Nucleus accumbens (tissue), 56 donors: ENCODE data around the gene PIGC.
A peak's percentile ranks its signal among the peaks of the same experiment; 100 is the strongest.
"Not testable (repeated sequence)": the region's sequence is repeated elsewhere in the genome, so short reads cannot be mapped to it uniquely, and the experiment has no call there.

Source experiments
- DNase-seq, 56 donors: peaks; one replicate each; lab custom pipeline; 2025; lab: John Stamatoyannopoulos, UW

Gene PIGC

DNA sequence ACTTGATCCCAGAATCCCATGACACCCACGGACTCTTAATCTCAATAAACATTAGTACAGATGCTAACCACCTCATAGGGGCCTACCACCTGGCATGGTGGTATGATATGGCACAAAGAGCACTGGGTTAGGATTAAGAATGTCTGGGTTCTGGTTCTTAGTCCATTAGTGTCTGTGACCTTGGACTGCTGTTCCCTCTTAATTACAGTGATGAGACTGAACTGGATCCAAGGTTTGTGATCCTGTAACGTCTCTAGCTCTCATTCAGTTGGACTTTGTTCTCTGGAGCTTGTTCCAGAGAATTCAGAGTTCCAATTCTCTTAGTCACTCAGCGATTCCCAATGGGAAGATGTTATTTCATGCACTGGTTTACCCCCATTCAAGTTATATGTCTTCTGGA, 23.6 kb upstream of the PIGC start:
- no peak for DNase-seq

DNA sequence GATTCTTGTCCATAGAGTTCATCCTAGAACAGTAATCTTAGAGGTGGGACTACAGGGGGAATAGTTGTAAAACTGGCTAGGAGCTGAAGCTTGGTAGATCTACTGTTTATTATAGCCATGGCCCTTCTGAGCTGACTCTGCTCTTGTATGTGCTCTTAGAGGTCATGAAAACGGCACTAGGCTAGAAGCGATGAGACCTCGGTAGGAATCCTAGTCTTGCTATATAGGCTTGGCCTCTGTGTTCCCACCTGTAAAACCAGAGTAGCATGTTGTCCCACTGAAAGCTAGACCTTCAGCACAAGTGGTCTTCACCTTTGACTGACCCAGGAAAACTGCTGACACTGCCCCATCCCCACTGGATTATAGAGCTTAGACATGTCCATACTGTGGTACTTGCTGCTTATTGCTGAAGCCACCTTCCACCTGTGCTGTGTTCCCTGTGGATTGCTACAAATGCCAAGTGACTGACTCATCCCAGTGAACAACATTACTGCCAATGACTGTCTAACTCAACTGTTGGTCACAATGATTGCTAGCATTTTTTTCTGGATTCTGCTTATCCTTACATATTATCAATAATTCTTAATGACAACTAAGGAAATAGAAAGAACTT, 23.0 kb upstream of the PIGC start:
- DNase-seq, result no peak

DNA sequence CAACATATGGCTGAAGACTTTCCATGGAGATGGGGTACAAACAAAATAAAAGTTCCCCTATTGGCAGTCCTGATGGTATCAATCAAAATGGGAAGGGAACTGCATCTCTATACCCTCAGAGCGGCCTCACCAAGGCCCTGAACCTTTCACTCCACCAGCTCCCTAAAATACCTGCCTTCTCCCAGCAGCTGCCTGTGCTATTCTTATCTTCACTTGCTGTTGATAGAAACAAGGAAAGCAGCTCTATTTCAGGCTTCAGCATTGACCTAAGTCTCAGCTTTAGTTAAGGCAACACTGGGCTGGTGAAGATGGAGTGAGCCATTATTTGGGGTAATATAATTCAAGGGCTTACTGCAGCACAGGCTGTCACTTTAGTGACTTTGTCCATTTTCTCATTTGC, 21.7 kb upstream of the PIGC start:
- DNase-seq, result no peak

DNA sequence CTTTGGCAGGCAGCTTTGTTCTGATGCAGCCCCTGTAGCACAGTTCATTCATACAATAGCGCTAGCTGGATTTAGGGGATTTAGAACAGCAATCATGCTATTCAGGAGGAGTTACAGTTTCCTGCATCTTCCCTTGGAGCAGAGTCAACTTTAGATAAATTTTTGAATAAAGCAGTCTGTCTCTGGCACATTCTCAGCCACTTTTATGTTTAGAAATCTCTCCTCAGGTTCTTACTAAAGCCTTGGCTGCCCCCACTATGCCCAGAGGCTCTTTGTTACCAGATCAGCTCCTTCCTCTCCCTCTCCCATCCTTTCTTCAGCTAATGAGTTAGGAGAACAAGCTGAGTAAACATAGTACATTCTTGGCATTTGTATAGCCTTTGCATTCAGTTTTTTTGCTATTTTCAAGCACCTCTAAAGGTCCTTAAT, 17.0 kb upstream of the PIGC start:
- no peak for DNase-seq

DNA sequence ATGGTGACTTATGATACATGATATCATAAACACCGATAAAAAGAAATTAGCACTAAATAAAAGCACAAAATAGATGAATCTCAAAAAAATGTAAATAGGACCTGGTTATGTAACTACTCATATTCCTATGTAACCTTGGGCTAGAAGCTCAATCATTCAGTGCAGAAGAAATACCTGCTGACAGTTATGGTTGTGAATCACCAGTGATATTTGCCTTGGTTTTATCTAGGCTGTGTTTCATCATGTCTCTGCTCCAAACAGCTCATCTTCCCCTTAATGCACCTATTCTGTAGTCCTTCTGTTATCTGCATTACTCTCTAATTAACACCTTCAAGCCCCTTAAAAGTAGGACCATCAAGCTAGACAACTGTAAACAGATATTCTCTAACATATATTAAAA, 16.3 kb upstream of the PIGC start:
- no peak for DNase-seq

DNA sequence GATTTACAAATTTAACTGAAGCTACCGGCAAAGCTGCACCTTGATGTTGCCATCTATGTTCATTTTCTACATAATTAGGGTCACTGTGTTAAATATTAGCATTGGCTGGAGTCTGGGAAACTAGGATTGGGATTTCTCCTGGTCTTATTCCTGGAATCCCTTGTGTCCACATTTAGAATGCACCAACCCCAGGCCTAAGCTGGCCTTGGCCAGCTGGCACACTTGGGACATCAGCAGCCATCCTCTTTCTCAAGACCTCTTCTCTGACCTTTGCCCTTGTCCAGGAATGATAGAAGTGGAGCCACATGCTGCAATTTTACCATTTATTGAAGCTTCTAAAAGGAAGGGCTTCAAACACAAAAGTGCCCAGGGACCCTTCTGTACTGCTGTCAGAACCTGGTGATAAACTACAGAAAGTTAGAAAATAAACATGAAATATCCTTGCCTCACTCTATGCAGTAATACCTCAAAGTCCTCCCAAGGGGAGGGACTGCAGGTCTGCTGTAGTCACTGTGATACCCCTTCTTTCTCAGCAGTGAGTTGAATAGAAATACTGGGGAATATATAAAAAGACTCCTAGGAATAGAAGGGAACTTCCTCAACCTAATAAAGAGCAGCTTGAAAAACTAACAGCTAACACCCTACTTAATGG, 13.7 kb upstream of the PIGC start:
- DNase-seq, result no peak

DNA sequence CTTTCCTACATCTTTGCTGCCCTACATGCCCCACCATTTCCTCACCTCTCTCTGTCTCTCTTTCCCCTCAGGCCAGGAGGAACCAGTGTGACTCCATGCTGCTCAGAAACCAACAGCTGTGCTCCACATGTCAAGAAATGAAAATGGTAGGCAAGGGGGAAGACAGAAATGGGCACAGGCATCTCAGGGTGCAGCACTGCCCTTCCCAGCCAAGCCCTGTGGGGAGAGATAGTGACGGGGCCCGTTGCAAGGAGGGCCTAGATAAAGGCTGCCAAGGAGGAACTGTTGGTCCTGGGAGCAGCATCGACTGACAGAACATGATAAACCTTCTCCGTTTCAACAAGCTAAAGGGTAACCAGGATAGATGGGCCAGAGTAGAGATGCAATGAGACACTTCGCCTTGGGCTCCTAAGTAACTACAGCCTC, 12.5 kb upstream of the PIGC start:
- no peak for DNase-seq

DNA sequence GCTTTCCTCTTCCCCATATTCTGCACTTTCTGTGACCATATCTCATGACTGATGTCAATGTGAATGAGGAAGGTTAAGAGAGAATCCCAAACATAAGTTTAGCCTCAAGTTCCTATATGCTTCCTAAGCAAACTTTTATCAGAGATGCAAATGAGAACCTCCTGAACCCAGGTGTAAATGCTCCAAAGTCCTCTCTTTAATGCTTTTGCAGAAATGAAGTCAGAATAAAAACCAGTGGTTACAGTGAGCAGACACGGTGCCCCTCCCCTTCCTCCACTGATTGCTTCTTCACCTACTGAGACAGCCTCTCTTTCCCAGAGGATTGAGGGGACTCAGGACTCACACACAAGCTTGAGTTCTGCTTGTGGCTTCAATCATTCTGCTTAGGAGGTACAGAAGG, 11.6 kb upstream of the PIGC start:
- no peak for DNase-seq

DNA sequence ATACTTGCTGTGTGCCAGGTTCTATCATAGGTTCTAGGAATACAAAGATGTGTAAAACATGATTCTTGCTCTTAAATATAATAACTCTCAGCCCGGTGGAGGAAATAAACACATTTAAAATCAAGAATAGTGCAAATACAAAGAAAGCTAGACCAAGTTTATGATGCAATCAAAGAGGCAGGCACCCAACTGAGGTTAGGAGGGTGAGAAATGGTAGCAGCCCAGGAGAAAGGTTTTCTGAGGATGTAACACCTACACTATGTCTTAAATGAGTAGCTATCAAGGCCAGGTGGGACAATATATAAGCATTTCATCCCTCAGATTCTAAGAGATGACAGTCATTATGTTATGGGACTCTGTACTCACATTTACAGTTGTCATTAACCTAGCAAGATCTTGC, 9.7 kb upstream of the PIGC start:
- no peak for DNase-seq

DNA sequence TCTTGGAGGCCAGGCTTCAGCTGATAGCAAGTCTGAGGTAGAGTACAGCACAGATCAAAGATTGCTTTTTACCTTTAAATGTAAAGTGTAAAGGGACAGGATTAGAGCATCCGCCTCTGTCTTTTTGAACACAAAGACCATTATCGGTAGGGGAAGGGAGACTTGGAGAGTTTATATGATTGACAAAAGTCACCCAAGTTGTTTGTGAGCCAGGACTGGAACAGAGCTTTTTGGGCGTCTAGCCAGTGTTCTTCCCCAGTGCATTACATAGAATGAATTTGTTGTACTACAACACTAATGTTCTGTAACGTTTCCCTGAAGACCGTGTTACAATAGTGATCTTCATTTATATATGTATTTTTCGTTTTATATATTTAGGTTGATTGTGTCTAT, 9.3 kb upstream of the PIGC start:
- no peak for DNase-seq

DNA sequence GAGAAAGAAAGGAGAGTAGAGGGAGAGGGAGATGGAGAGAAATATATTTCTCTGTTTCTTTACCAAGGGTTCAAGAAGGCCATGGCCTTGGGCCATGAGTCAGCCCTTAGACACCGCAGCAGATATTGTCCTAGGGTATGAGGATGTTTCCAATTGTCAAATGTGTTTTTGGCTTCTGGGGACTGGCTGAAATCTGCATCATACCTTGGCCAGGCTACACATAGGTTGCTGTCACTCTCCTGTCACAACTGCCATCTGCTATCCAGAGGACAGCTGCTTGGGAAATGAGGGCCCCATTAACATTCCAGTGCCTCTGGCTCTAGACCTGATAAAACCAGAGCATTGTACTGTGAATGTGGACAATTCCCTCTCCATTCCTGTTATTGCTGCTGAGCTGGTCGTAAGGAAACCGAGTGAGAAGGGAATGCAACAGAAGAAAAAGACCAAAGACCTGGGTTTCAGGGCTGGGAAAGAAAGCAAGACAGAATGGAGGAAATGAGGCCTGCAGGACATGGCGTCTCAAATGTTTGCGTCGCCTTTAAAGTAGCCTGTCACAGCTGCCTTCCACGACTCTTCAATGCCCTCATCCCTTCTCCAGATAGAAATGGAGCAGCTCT, 8.8 kb upstream of the PIGC start:
- no peak for DNase-seq

DNA sequence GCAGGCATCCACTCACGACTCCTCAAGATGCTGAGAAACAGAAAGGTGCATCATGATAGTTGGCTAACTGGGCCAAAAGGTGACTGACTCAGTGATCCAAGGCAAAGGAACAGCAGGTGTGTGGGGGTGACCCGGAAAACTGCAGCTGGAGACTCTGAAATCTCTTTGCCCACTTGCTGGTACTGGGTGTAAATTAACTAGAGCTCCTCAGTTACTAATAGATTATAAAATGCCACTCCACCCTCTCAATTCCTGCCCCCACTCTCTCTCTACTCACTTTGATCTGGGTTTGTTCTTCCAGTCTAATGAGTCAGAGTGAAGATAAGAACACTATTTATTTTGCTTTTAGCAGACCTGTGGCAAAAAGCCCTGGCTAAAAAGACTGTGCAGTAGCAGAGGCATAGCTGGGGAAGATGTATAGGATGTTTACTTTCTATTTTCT, 7.2 kb upstream of the PIGC start:
- DNase-seq, result peak in 9 of 56 donors; percentile 5 to 22 (median 9)

DNA sequence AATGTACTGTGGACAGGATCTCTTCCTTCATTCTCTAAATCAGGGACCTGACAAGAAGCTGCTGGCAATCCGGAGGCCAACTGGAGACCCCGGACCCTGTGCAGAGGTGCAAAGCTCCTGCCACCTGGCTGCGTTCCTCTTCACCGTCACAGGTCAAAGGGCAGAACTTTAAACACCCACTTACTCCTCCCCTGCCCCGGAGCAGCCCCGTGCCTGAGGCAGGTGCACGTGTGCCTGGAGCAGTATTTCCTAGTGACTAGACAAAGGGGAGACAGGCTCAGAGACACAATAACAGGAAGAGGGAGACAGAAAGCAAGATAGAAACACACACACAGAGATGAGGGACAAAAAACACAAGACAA, 6.6 kb upstream of the PIGC start:
- peak in 1 of 56 donors; percentile 8 for DNase-seq

DNA sequence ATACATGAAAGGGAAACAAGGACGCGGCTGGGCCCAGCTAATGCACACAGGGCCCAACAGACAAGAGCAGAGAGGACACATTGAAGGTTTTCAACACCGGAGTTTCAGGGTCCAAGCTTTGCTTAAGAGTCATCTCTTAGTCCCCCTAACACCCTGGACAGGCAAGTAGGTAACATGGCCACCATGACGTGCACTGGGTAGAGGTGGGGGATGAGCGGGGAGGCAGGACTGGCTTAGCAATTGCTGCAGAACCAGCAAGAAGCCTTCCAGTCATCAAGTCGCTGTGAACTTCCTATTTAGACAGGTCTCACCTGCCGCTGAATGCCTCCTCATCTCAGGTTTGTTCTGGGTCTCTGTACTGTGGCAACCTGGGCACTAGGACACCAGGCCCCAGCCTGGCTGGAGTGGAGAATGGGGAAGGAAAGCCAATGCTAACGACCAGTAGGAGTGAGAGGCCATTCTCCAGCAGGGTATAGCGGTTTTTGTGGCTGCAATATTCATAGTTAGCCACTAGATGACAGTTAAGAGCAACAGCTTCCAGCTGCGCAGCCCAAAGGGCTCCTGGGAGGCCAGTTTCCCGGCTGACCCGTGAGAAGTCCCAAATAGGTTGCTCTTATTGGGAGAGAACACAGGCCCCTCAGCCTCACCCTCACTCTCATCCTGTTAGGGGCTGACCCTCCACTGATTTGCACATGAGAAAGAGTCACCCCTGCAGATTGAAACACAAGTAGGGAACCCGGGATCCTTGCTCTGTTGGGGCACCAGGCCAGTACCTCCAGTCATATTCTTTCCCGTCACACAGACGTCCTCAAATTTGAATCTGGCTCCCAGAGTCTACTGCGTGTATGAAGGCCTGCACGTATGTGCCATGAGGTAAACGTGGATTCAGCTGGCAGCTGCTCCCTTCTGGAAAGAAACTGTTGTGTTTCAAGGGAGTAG, 6.0 kb upstream of the PIGC start:
- DNase-seq, result peak in 27 of 56 donors; percentile 2 to 33 (median 16)

DNA sequence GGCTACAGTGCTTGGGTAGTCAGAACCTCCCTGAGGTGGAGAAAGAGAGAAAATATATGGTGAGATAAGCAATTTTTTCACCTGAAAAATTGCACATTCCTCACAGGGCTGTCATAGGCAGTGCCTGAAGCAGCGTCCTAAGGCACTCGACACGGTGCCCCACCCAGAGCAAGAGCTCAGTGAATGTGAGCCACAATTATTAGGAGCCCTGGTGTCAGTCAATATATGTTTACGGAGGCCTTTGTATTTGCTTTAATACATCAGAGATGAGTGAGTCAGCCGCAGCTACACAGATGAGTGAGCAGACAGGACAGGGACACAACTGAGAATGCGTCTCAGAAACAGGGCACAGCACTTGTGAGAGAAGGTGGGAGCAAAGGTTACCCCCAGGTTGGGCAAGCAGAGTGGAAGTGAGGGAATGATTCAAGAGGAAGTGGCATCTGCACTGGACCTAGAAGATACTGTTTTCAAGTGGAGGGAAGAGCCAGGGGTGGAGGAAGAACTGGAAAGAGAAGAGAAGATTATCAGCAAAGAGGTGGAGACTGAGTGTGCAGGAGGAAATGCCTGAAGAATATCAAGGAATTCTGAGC, 5.2 kb upstream of the PIGC start:
- DNase-seq, result no peak

DNA sequence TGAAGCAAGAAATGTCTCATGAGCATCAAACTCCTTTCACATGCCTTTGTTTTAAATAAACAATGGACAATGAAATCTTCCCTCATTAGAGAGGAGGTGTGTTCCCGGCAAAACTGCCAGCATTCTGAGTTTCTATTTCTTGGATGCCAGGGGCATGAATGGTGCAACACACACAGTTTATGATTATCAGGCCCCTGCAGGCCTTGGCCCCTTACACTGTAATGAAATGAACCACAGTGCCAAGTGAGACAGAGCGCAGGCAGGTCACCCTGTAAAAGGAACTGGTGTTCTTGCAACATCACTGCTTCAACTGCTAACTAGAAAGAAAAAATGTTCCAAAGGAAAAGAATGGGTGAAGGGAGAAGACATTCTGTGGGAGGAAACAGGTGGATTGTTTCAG, 3.8 kb upstream of the PIGC start:
- DNase-seq, result no peak

DNA sequence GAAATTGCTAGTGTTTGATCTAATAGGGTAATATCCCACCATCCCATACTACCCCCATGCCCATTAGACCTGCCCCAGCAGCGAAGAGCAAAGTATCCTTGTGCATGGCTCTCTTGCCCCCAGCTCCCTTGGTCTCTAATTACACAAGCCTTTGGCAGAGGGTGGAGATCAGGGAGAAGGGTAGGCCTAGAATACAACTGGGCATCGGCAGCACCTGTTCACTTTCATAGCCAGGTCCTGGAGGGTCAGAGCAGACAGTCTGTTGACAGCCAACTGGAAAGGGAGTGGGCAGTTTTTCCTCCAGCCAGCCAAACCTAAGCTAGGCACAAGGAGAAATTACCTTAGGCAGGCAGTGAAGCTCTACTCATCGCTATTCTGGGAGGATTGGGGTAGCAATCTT, 2.7 kb upstream of the PIGC start:
- no peak for DNase-seq

DNA sequence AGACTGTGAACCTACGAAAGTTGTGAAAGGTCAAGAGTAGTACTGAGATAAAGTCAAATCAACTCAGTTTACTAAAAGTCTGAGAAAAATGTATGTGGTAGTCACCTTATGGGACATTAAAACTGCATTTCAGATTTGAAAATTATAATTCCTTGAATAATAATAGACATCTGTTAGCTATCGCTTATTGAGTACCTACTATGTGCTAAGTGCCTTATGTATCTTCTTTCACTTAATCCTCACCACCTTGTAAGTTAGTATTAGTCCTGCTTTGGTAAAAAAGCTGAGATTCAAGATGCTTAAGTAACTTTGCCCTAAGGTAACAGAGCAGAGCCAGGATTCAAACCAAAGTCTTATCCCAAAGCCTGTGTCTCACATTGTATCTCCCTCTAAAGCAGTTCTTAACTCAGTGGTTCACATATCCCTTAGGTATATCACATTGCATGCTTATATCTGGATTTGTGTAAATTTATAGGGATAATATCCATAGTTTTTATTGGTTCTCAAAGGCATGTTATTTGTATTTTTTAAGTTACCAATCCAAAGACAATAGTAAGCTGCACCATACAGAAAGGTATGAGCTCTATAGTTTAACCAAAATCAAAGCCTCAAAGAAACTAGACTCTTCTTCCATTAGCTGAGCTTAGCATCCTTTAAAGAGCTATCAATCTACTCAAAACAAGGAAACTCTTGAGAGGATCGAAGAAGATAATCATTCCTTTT, 865 bp downstream of the PIGC start:
- DNase-seq, result no peak

DNA sequence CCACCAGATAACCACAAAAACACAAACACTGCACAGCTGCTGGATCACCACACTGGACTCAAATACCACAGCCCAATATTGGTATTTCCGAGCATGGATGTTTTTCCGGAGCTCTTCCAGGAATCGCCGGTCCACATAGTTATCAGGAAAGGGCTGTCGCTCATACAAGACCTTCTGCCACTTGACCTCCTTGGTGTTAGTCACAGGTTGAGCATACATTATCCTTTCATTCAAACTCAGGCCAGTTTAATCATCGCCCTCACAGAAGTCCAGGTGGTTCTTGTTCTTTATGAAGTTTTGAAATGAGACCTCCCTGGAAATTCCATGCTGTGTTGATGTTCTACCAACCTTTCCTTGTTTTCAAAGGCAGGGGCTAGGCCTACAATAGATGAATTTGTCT, 1.5 kb downstream of the PIGC start:
- DNase-seq, result no peak

DNA sequence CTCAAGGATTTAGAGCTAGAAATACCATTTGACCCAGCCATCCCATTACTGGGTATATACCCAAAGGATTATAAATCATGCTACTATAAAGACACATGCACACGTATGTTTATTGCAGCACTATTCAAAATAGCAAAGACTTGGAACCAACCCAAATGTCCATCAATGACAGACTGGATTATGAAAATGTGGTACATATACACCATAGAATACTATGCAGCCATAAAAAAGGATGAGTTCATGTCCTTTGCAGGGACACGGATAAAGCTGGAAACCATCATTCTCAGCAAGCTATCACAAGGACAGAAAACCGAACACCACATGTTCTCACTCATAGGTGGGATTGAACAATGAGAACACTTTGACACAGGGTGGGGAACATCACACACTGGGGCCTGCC, 6.7 kb downstream of the PIGC start:
- DNase-seq, result not testable (repeated sequence)
